OCI-LY3 (cell line): ENCODE data around the gene GSE1.

Source experiments
- CTCF ChIP-seq: fragments of 200-600, 300-600 bp; sonication (generic); IDR thresholded peaks from 2 replicates; pipeline ENCODE4 v1.5.1; 2014; ENCODE audit warnings: antibody characterized with exemption, low read length, low read depth
- EZH2phosphoT487 ChIP-seq: fragments of 200-600 bp; shearing (Covaris generic); IDR thresholded peaks from 2 replicates; pipeline ENCODE4 v1.6.1; 2018; ENCODE audit warnings: antibody characterized with exemption, mixed run types, low read depth

- no peak for TF ChIP-seq CTCF
- no peak for TF ChIP-seq EZH2phosphoT487
These were observed 40.3 kb downstream of the GSE1 start for GRCh38 chr16:85653290-85653891.
